Measurements from ENCODE around the gene PDK3. TPM values are rescaled to one million over a fixed set of nuclear protein-coding genes. Genes with fewer than 3 reads are reported as not detected.

Gene PDK3
- polyA plus RNA-seq, 1 experiment, result 2.9 TPM

DNA sequence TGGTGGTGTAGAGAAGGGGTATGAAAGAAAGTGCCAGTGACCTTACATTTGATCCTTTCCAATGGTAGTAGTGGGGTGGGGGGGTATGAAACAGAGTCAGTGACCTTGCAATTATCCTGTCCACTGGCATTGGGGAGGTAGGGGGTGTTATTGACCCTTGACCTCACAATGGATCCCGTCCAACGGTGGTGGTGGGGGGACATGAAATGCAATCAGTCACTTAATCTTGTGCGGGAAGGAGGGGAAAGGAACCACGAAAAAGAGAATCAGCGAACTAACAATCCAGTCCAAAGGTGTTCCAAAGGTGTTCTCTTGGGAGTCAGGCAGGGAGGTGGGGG is 619 bp upstream of the PDK3 start:
- TF ChIP-seq, protein P1, sequence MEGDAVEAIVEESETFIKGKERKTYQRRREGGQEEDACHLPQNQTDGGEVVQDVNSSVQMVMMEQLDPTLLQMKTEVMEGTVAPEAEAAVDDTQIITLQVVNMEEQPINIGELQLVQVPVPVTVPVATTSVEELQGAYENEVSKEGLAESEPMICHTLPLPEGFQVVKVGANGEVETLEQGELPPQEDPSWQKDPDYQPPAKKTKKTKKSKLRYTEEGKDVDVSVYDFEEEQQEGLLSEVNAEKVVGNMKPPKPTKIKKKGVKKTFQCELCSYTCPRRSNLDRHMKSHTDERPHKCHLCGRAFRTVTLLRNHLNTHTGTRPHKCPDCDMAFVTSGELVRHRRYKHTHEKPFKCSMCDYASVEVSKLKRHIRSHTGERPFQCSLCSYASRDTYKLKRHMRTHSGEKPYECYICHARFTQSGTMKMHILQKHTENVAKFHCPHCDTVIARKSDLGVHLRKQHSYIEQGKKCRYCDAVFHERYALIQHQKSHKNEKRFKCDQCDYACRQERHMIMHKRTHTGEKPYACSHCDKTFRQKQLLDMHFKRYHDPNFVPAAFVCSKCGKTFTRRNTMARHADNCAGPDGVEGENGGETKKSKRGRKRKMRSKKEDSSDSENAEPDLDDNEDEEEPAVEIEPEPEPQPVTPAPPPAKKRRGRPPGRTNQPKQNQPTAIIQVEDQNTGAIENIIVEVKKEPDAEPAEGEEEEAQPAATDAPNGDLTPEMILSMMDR (IDR thresholded peaks at IDR 0.05; ENCODE audit: low read depth, low read length), result no peak
- peak overlapping the region; percentile 65 for H3K4me3 ChIP-seq (ENCODE audit: low read depth, low read length)
- H3K27ac ChIP-seq (ENCODE audit: low read depth, low read length), result no peak overlapping the region
- no peaks in the 10 kb centered on the region for H3K9me3 ChIP-seq (ENCODE audit: control insufficient read depth, insufficient read depth, low read length)
- H3K27me3 ChIP-seq (ENCODE audit: control insufficient read depth, insufficient read depth, low read length), result peaks cover 3% of the 10 kb centered on the region
- ChIA-PET CTCF (interaction anchor here (1.2 kb wide), 1 partner anchor 34 kb away, joined by 4 read pairs; no protein-coding TSS in a partner anchor), POLR2A (interaction anchor here (1.0 kb wide), 1 partner anchor 203 kb away, joined by 3 read pairs; no protein-coding TSS in a partner anchor)
- no peak for DNase-seq (ENCODE audit: low read depth, low spot score)

DNA sequence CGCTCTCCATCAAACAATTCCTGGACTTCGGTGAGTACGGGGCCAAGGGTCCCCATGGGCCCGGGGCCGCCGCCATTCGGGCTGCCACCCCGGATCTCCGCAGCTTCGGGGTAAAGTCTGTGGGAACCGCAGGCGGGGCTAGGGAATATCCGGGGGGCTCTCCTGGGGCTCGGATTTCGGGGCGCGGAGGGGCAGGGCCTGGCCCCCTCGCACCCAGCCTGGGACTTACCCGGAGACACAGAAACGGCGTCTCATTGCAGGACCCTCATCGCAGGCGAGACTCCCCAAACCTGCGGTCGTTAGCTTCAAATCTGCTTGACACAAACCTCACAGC is 413 bp downstream of the PDK3 start:
- ChIA-PET POLR2A (interaction anchor here (1.0 kb wide), 1 partner anchor 205 kb away, joined by 3 read pairs; no protein-coding TSS in a partner anchor), CTCF (no interaction called here)
- Histone ChIP-seq H3K27ac (ENCODE audit: low read depth, low read length) (no peak overlapping the region), H3K9me3 (ENCODE audit: control insufficient read depth, insufficient read depth, low read length) (no peaks in the 10 kb centered on the region), H3K4me3 (ENCODE audit: low read depth, low read length) (peak overlapping the region; percentile 61), H3K27me3 (ENCODE audit: control insufficient read depth, insufficient read depth, low read length) (peaks cover 3% of the 10 kb centered on the region)
- TF ChIP-seq, protein P1 (IDR thresholded peaks at IDR 0.05; ENCODE audit: low read depth, low read length), result no peak
- no peak for DNase-seq (ENCODE audit: low read depth, low spot score)

DNA sequence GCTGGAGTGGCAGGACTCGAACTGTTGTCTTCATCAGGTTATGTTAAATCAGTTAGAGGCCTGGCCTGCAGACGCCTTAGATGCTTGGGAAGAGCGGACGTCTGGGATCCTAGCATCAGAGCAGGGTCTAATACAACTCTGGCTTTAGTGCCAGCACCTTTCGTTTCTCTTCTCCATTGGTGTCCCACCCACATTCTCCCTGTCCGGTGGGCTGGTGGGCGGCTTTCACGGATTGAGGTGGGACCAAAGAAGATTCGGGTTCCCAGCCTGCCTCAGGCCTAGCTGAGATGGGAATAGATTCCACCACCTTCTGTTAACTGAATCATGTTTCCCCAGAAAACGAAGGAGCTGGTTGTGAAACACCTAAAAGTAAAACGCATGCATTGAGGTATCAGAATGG is 939 bp downstream of the PDK3 start:
- TF ChIP-seq, protein P1 (IDR thresholded peaks at IDR 0.05; ENCODE audit: low read depth, low read length), result no peak
- POLR2A ChIA-PET, result no interaction called here
- CTCF ChIA-PET, result interaction anchor here (0.6 to 0.9 kb wide), 2 partner anchors 33 to 223 kb away, joined by 3 to 5 read pairs; no protein-coding TSS in a partner anchor
- peaks cover 3% of the 10 kb centered on the region for H3K27me3 ChIP-seq (ENCODE audit: control insufficient read depth, insufficient read depth, low read length)
- H3K9me3 ChIP-seq (ENCODE audit: control insufficient read depth, insufficient read depth, low read length), result no peaks in the 10 kb centered on the region
- H3K4me3 ChIP-seq (ENCODE audit: low read depth, low read length), result no peak overlapping the region
- H3K27ac ChIP-seq (ENCODE audit: low read depth, low read length), result no peak overlapping the region
- DNase-seq (ENCODE audit: low read depth, low spot score), result no peak

DNA sequence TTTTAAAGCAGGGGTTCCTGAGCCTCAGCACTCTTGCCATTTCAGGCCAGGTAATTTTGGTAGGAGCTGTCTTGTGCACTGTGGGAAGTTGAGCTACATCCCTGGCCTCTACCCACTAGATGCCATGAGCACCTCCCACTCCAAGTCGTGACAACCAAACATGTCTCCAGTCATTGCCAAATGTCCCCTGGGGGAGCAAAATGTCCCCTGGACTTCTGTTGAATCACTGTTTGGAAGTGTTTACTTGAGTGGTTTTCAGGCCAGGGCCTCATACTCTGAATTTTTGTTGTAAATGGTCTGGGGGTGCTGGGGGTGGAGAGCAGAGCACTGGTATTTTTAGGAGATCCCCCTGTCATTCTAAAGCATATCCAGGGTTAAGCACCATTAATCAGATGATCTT is 3.2 kb downstream of the PDK3 start:
- Histone ChIP-seq H3K9me3 (ENCODE audit: control insufficient read depth, insufficient read depth, low read length) (no peaks in the 10 kb centered on the region), H3K27ac (ENCODE audit: low read depth, low read length) (no peak overlapping the region), H3K4me3 (ENCODE audit: low read depth, low read length) (no peak overlapping the region), H3K27me3 (ENCODE audit: control insufficient read depth, insufficient read depth, low read length) (peaks cover 3% of the 10 kb centered on the region)
- no peak for DNase-seq (ENCODE audit: low read depth, low spot score)
- POLR2A ChIA-PET, result no interaction called here
- CTCF ChIA-PET, result interaction anchor here (1.4 kb wide), 1 partner anchor 31 kb away, joined by 4 read pairs; no protein-coding TSS in a partner anchor
- TF ChIP-seq, protein P1 (IDR thresholded peaks at IDR 0.05; ENCODE audit: low read depth, low read length), result no peak

DNA sequence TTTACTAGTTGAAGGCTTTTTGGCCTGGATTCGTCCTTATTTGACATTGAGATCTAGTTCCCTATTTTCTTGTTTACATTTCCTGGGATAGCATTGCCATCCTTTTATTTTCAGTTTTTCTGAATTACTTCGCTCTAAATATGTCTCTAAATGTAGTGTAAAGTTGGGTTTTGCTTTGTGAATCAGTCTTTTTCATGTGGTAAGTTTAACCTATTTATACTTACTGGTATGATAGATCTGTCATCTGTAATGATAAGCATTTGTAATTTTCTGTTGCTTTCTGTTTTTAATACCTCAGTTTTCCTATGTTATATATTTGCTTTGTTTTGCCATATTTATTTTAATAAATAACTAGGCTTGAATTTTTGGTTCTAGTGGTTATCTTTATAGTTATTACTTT is 6.7 kb downstream of the PDK3 start:
- no peak for DNase-seq (ENCODE audit: low read depth, low spot score)
- POLR2A ChIA-PET, result no interaction called here

More for the DNA sequence above, 6.7 kb downstream of the PDK3 start:
- no peak overlapping the region for H3K4me3 ChIP-seq (ENCODE audit: low read depth, low read length)
- peaks cover 3% of the 10 kb centered on the region for H3K27me3 ChIP-seq (ENCODE audit: control insufficient read depth, insufficient read depth, low read length)
- TF ChIP-seq, protein P1 (IDR thresholded peaks at IDR 0.05; ENCODE audit: low read depth, low read length), result no peak
- H3K9me3 ChIP-seq (ENCODE audit: control insufficient read depth, insufficient read depth, low read length), result no peaks in the 10 kb centered on the region
- no peak overlapping the region for H3K27ac ChIP-seq (ENCODE audit: low read depth, low read length)
- CTCF ChIA-PET, result no interaction called here
